LNCAP (cell line): ENCODE results near the gene SLC25A51.

Source experiments
- CTCF ChIP-seq: fragments of 450-650 bp; IDR thresholded peaks from 2 replicates; pipeline ENCODE4 v1.5.1; 2017; ENCODE audit warnings: mild to moderate bottlenecking

SLC25A51 gene

GRCh38 chr9:37935096-37935495 lies 31.2 kb upstream of the SLC25A51 start:
- TF ChIP-seq CTCF: no peak

- TF ChIP-seq CTCF: no peak
Observed at GRCh38 chr9:37931592-37931991, 27.7 kb upstream of the SLC25A51 start.

- TF ChIP-seq CTCF: no peak
Observed at GRCh38 chr9:37929441-37929895, 25.5 kb upstream of the SLC25A51 start.

GRCh38 chr9:37928552-37929430 lies 24.9 kb upstream of the SLC25A51 start:
- TF ChIP-seq CTCF: no peak

GRCh38 chr9:37927601-37928551 lies 23.9 kb upstream of the SLC25A51 start:
- TF ChIP-seq CTCF: no peak

GRCh38 chr9:37927132-37927531 lies 23.2 kb upstream of the SLC25A51 start:
- no peak for TF ChIP-seq CTCF

- no peak for TF ChIP-seq CTCF
Observed at GRCh38 chr9:37926737-37927118, 22.8 kb upstream of the SLC25A51 start.
